Measurements from ENCODE around the gene KCNK2.

DNA sequence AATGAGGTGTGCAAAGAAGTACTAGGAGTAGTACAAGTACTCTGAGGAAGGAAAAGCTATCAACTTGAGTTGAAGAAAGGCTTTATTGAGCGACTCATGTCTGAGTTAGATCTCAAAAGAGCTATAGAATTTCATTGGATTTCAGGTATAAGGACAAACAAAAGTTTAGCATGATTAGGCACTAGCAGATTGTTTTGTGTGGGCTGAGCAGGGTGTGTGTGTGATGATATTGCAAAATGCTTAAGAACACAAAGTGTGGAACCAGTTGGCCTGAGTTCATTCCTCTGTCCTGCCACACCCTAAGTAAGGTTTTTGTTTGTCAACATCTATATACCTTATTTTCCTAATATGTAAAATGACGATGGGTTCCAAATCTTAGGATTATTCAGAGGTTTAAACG is 158.9 kb downstream of the KCNK2 start:
- TF ChIP-seq, protein P1, sequence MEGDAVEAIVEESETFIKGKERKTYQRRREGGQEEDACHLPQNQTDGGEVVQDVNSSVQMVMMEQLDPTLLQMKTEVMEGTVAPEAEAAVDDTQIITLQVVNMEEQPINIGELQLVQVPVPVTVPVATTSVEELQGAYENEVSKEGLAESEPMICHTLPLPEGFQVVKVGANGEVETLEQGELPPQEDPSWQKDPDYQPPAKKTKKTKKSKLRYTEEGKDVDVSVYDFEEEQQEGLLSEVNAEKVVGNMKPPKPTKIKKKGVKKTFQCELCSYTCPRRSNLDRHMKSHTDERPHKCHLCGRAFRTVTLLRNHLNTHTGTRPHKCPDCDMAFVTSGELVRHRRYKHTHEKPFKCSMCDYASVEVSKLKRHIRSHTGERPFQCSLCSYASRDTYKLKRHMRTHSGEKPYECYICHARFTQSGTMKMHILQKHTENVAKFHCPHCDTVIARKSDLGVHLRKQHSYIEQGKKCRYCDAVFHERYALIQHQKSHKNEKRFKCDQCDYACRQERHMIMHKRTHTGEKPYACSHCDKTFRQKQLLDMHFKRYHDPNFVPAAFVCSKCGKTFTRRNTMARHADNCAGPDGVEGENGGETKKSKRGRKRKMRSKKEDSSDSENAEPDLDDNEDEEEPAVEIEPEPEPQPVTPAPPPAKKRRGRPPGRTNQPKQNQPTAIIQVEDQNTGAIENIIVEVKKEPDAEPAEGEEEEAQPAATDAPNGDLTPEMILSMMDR (IDR thresholded peaks at IDR 0.05; ENCODE audit: insufficient read depth, low read length) = no peak
- TF ChIP-seq POLR2AphosphoS5 (IDR thresholded peaks at IDR 0.05; ENCODE audit: low read depth) (no peak), GABPA (IDR thresholded peaks at IDR 0.05; ENCODE audit: low read depth) (no peak)
